Suprapubic skin (tissue), 4 donors: Measurements from ENCODE around the gene IP6K1. TPM values are rescaled to one million over a fixed set of nuclear protein-coding genes. Genes with fewer than 3 reads are reported as not detected.

Experiments used
- DNase-seq, 2 donors: peaks; one replicate each; pipeline ENCODE4 v3.0.0-alpha.2; 2019; ENCODE audit warnings: low spot score in 2 of 2
- H3K27ac ChIP-seq: fragments of 200-600 bp; sonication (generic); one replicate; pipeline ENCODE4 v1.5.1; 2019
- H3K27me3 ChIP-seq: fragments of 200-600 bp; sonication (generic); one replicate; pipeline ENCODE4 v1.5.1; 2019
- H3K36me3 ChIP-seq: fragments of 200-600 bp; sonication (generic); one replicate; pipeline ENCODE4 v1.5.1; 2019
- H3K4me1 ChIP-seq: fragments of 200-600 bp; sonication (generic); one replicate; pipeline ENCODE4 v1.5.1; 2019
- H3K4me3 ChIP-seq: fragments of 200-600 bp; sonication (generic); one replicate; pipeline ENCODE4 v1.5.1; 2019; ENCODE audit warnings: mild to moderate bottlenecking
- H3K9me3 ChIP-seq: fragments of 200-600 bp; sonication (generic); one replicate; pipeline ENCODE4 v1.5.1; 2019
- EP300 ChIP-seq: sonication (generic); formaldehyde crosslinking; IDR thresholded peaks from one replicate; pipeline ENCODE4 v1.6.1; 2017; ENCODE audit warnings: antibody characterized with exemption
- POLR2A ChIP-seq, 2 donors: fragments of 450-650 bp; IDR thresholded peaks; one replicate each; pipeline ENCODE4 v1.6.1; 2017; ENCODE audit warnings: antibody characterized with exemption in 2 of 2, mild to moderate bottlenecking in 2 of 2, moderate library complexity in 2 of 2
- POLR2AphosphoS5 ChIP-seq, 3 donors: sonication (generic); formaldehyde crosslinking; IDR thresholded peaks; one replicate each; pipeline ENCODE4 v1.6.1; 2017; ENCODE audit warnings: antibody characterized with exemption in 3 of 3
- WGBS: methylation state at CpG from one replicate; pipeline ENCODE4 v1.1.5; 2018; 5-methylcytosine and 5-hydroxymethylcytosine counted together
- total RNA-seq, 4 donors: library from RNA; depleted of rRNA; stranded (reverse); fragments of >200 nt; gene quantifications; one replicate each; pipeline ENCODE4 v1.1.0, GENCODE V29; 2016
- TF ChIP-seq, protein P1 (sequence below), 2 donors: fragments of 200-600 bp in 1 of 2; fragments of 450-650 bp in 1 of 2; sonication (generic) in 1 of 2; IDR thresholded peaks; one replicate each; pipeline ENCODE4 v1.5.1; 2016 to 2019; ENCODE audit warnings: antibody characterized with exemption in 2 of 2, mild to moderate bottlenecking in 1 of 2, moderate library complexity in 1 of 2

Gene IP6K1
- total RNA-seq, 4 donors from 2014 or later, result 39.5 to 57.3 (median 53.2) TPM

DNA sequence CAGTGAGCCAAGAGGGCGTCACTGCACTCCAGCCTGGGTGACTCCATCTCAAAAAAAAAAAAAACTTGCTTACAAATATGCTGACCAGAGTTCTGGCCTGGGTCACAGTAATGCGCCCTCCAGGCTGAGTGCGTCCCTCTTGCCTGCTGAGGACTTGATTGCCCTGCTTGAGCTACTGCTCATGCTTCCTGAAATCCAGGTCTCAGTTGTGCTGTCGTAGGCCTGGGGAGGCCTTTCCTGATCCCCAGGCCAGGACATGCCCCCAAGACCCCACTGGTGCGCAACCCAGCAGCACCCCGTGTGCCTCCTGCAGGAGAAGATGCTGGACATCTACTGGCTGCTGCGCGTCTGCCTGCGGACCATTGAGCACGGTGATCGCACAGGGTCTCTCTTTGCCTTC, 74.2 kb downstream of the IP6K1 start:
- peak in 1 of 2 donors; percentile 26 for DNase-seq
- WGBS, result 93% methylated on average over 11 of the region's 11 CpGs
- Histone ChIP-seq H3K4me1 (no peaks in the 10 kb centered on the region), H3K27me3 (no peaks in the 10 kb centered on the region), H3K27ac (no peak overlapping the region), H3K4me3 (no peak overlapping the region), H3K9me3 (no peaks in the 10 kb centered on the region), H3K36me3 (peaks cover 20% of the 10 kb centered on the region)
- TF ChIP-seq EP300 (no peak), POLR2AphosphoS5 (IDR thresholded peaks at IDR 0.05) (no peak), POLR2A (IDR thresholded peaks at IDR 0.05) (no peak)
- TF ChIP-seq, protein P1, sequence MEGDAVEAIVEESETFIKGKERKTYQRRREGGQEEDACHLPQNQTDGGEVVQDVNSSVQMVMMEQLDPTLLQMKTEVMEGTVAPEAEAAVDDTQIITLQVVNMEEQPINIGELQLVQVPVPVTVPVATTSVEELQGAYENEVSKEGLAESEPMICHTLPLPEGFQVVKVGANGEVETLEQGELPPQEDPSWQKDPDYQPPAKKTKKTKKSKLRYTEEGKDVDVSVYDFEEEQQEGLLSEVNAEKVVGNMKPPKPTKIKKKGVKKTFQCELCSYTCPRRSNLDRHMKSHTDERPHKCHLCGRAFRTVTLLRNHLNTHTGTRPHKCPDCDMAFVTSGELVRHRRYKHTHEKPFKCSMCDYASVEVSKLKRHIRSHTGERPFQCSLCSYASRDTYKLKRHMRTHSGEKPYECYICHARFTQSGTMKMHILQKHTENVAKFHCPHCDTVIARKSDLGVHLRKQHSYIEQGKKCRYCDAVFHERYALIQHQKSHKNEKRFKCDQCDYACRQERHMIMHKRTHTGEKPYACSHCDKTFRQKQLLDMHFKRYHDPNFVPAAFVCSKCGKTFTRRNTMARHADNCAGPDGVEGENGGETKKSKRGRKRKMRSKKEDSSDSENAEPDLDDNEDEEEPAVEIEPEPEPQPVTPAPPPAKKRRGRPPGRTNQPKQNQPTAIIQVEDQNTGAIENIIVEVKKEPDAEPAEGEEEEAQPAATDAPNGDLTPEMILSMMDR (IDR thresholded peaks at IDR 0.05), result no peak

DNA sequence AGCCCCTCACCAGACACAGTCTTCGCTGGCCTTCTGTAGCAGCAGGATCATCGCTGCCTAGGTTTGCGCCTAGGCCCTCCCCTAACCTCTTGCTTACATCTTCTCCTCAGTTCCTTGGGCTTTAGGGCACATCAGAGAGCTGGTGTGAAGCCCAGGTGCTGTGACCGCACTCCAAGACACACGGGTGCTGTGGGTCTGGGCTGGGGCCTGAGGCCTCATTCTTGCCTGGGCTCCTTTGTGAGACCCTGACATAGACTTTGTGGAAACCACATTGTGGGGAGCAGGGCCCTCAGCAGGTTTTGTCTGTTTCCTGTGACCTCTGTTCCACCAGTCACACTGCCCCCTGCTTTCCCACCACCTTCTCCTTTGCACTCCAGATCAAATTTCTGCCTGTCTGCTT, 74.9 kb downstream of the IP6K1 start:
- H3K27ac ChIP-seq, result no peak overlapping the region
- peaks cover 26% of the 10 kb centered on the region for H3K36me3 ChIP-seq
- 91% methylated on average over 5 of the region's 5 CpGs for WGBS
- no peaks in the 10 kb centered on the region for H3K9me3 ChIP-seq
- H3K4me3 ChIP-seq, result no peak overlapping the region
- no peaks in the 10 kb centered on the region for H3K27me3 ChIP-seq
- TF ChIP-seq, protein P1 (IDR thresholded peaks at IDR 0.05), result no peak
- no peak for TF ChIP-seq EP300
- TF ChIP-seq POLR2AphosphoS5 (IDR thresholded peaks at IDR 0.05), result no peak
- no peak for TF ChIP-seq POLR2A (IDR thresholded peaks at IDR 0.05)
- no peaks in the 10 kb centered on the region for H3K4me1 ChIP-seq
- DNase-seq, result peak in 1 of 2 donors; percentile 25

DNA sequence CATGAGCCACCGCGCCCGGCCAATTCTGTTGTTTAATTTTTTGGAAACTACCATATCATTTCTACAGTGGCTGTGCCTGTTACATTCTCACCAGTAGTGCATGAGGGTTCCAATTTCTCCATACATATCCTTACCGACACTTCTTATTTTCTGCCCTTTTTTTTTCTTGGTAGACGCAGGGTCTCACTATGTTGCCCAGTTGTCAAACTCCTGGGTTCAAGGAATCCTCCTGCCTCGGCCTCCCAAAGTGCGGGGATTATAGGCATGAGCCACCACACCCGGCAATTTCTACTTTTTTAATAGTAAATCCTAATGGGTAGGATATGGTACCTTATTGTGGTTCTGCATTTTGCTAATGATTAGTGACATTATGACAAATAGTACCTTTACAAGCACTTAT, 76.5 kb downstream of the IP6K1 start:
- no peaks in the 10 kb centered on the region for H3K27me3 ChIP-seq
- H3K36me3 ChIP-seq, result peaks cover 35% of the 10 kb centered on the region
- H3K4me1 ChIP-seq, result no peaks in the 10 kb centered on the region
- no peak overlapping the region for H3K27ac ChIP-seq
- over 99% methylated on average over 8 of the region's 8 CpGs for WGBS
- H3K4me3 ChIP-seq, result no peak overlapping the region
- no peak for TF ChIP-seq POLR2AphosphoS5 (IDR thresholded peaks at IDR 0.05)
- no peak for TF ChIP-seq POLR2A (IDR thresholded peaks at IDR 0.05)
- TF ChIP-seq, protein P1 (IDR thresholded peaks at IDR 0.05), result no peak
- TF ChIP-seq EP300, result no peak
- DNase-seq, result no peak
- no peaks in the 10 kb centered on the region for H3K9me3 ChIP-seq

DNA sequence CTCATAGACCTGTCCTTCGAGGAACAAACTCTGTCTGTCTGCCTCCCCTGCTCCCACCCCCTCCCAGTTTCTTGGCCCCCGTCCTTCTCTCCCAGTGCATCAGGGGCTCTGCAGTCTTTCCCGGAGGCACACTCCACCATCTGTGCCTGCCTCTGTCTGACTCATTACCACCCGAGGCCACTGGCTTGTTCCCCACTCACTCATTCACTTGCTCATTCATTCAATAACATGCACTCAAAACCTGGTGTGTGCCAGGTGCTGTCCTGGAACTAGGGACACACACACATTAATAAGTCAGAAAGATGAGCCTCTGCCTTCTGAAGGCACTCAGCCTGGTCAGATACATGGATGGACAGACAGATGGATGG, 79.2 kb downstream of the IP6K1 start:
- H3K4me3 ChIP-seq, result no peak overlapping the region
- no peak overlapping the region for H3K27ac ChIP-seq
- no peaks in the 10 kb centered on the region for H3K9me3 ChIP-seq
- no peak for DNase-seq
- peaks cover 2% of the 10 kb centered on the region for H3K4me1 ChIP-seq
- peaks cover 39% of the 10 kb centered on the region for H3K36me3 ChIP-seq
- 34% methylated on average over 4 of the region's 4 CpGs for WGBS
- no peak for TF ChIP-seq EP300
- TF ChIP-seq POLR2AphosphoS5 (IDR thresholded peaks at IDR 0.05), result no peak
- TF ChIP-seq, protein P1 (IDR thresholded peaks at IDR 0.05), result no peak
- no peak for TF ChIP-seq POLR2A (IDR thresholded peaks at IDR 0.05)
- no peaks in the 10 kb centered on the region for H3K27me3 ChIP-seq

DNA sequence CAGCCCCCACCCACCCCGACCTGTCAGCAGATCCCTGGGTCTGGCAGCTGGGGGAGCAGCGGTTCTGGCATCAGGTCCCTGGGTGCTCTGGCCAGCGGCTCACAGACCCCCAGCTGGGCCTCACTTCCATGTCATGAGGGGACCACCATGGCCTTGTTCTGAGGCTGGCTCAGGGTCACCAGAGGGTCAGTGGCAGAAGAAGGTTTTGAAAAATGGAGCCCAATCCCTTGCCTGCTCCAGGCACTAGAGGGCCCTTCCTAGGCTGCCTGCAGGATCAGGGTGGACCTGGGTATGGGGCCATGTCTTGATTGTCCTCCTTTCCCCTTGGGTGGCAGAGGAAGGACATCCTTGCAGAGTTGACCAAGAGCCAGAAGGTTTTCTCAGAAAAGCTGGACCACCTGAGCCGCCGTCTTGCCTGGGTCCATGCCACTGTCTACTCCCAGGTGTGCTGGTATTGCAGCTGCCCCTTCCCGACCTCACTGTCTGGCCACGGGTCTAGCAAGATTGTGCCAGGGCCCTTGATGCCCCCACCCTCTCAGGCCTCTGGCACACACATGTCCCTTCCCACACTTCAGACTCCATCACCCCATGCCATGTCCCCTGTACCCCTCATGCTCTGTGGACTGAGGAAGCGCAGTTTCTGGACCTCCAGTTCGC, 79.8 kb downstream of the IP6K1 start:
- Histone ChIP-seq H3K9me3 (no peaks in the 10 kb centered on the region), H3K4me1 (peaks cover 2% of the 10 kb centered on the region), H3K4me3 (no peak overlapping the region), H3K27ac (no peak overlapping the region), H3K36me3 (peaks cover 44% of the 10 kb centered on the region), H3K27me3 (no peaks in the 10 kb centered on the region)
- DNase-seq, result no peak
- no peak for TF ChIP-seq POLR2A (IDR thresholded peaks at IDR 0.05)
- no peak for TF ChIP-seq EP300
- TF ChIP-seq, protein P1 (IDR thresholded peaks at IDR 0.05), result no peak
- no peak for TF ChIP-seq POLR2AphosphoS5 (IDR thresholded peaks at IDR 0.05)
- WGBS, result 93% methylated on average over 6 of the region's 9 CpGs
